ENCODE results near the gene UBALD1. TPM values are rescaled to one million over a fixed set of nuclear protein-coding genes. Genes with fewer than 3 reads are reported as not detected.
A peak's percentile ranks its signal among the peaks of the same experiment; 100 is the strongest.

Gene UBALD1
- total and polyA plus RNA-seq, 9 of the 15 experiments (the other 6 are each of a cell fraction or from before 2014, with no cell fraction given), result 1.3 to 38.0 (median 6.2) TPM; not detected in 2

GRCh38 chr16:4624015-4624826 lies 9.5 kb upstream of the UBALD1 start, which contains the start of gene MGRN1 (continued):
- TF ChIP-seq ZNF395 (CRISPR knock-in tag; IDR thresholded peaks at IDR 0.05) (0 out of 2 replicates have a peak, but pooled peaks have one; percentile 41), EP400 (IDR thresholded peaks at IDR 0.05) (peak; percentile 83), ZNF41 (CRISPR knock-in tag; conservative IDR thresholded peaks at IDR 0.05) (no peak), TAF1 (IDR thresholded peaks at IDR 0.05; ENCODE audit: control insufficient read depth, extremely low read depth, insufficient read depth, low read length, severe bottlenecking) (peak; percentile 41), HMGXB4 (CRISPR knock-in tag; IDR thresholded peaks at IDR 0.05) (peak; percentile 79; the same call in 1 of the 2 replicates), U2AF1 (optimal IDR thresholded peaks at IDR 0.05; ENCODE audit: low read depth, low read length) (no peak), IRF9 (tag; IDR thresholded peaks at IDR 0.05) (no peak), CC2D1A (IDR thresholded peaks at IDR 0.05) (peak; percentile 61; the same call in 1 of the 2 replicates), FOXK2 (conservative IDR thresholded peaks at IDR 0.05 in 1 of 2, IDR thresholded peaks at IDR 0.05 in 1 of 2; ENCODE audit: low read depth in 2 of 2) (peak in 1 of 2 experiments; percentile 100; a peak in 2 of 4 replicates), MLX (CRISPR knock-in tag; conservative IDR thresholded peaks at IDR 0.05) (peak in 1 of 2 experiments; percentile 80; a peak in 1 of 4 replicates), NR2C2 (CRISPR knock-in tag; IDR thresholded peaks at IDR 0.05) (no peak), NR2C2 (tag; IDR thresholded peaks at IDR 0.05) (peak; percentile 92), ZMIZ1 (IDR thresholded peaks at IDR 0.05; ENCODE audit: low read depth in 2 of 2, low read length in 2 of 2) (no peak), STAT5B (CRISPR knock-in tag; IDR thresholded peaks at IDR 0.05) (no peak), HNRNPH1 (optimal IDR thresholded peaks at IDR 0.05; ENCODE audit: low read depth, low read length) (no peak)
